Caco-2 (cell line): ENCODE results near the gene TACR1. TPM values are rescaled to one million over a fixed set of nuclear protein-coding genes. Genes with fewer than 3 reads are reported as not detected.
A peak's percentile ranks its signal among the peaks of the same experiment; 100 is the strongest.

Source experiments
- BruUV-seq: library from RNA; stranded (reverse); fragments of 400-500 nt; replicated peaks from 2 replicates; lab custom pipeline; 2021; lab: Mats Ljungman, UMichigan
- CTCF ChIA-PET: fragments of 300-600 bp; sonication (Branson Sonifier 250); formaldehyde crosslinking; loops from one replicate; lab custom pipeline; 2022; ENCODE audit warnings: antibody characterized with exemption; lab: Charles Lee
- POLR2A ChIA-PET: fragments of 300-600 bp; sonication (Branson Sonifier 250); formaldehyde crosslinking; loops from one replicate; lab custom pipeline; 2022; ENCODE audit warnings: antibody characterized with exemption; lab: Charles Lee
- DNase-seq, 2 experiments: peaks; one replicate each; pipeline versions ENCODE4 v3.0.0 to v3.0.0-alpha.2; 2020 to 2022
- H3K27me3 ChIP-seq: replicated peaks from 2 replicates; pipeline ENCODE4 v1.6.0; 2011; ENCODE audit warnings: low read length; ENCODE audit not compliant: control insufficient read depth, insufficient read depth
- H3K36me3 ChIP-seq: 2 replicates; pipeline ENCODE4 v1.5.1; 2011; ENCODE audit warnings: low read length; ENCODE audit not compliant: control insufficient read depth, insufficient read depth
- H3K4me1 ChIP-seq: fragments of 250-450 bp; sonication (Bioruptor Pico); 2 replicates; pipeline ENCODE4 v1.5.1; 2020; ENCODE audit warnings: mild to moderate bottlenecking
- H3K4me3 ChIP-seq: 2 replicates; pipeline ENCODE4 v1.5.1; 2011; ENCODE audit warnings: low read depth, mild to moderate bottlenecking, control low read depth, low read length
- H3K9me3 ChIP-seq: fragments of 250-450 bp; sonication (Bioruptor Pico); 2 replicates; pipeline ENCODE4 v1.5.1; 2020; ENCODE audit warnings: mild to moderate bottlenecking, moderate library complexity
- H3K27ac Mint-ChIP-seq: one replicate; pipeline ENCODE4 v1.8.0; 2022; ENCODE audit warnings: mixed read lengths; ENCODE audit not compliant: unreplicated experiment
- H3K27me3 Mint-ChIP-seq: one replicate; pipeline ENCODE4 v1.8.0; 2022; ENCODE audit warnings: mixed read lengths; ENCODE audit not compliant: insufficient read depth, unreplicated experiment
- H3K36me3 Mint-ChIP-seq: one replicate; pipeline ENCODE4 v1.8.0; 2022; ENCODE audit warnings: mild to moderate bottlenecking, mixed read lengths; ENCODE audit not compliant: insufficient read depth, unreplicated experiment
- H3K4me1 Mint-ChIP-seq: one replicate; pipeline ENCODE4 v1.8.0; 2022; ENCODE audit warnings: low read depth, mixed read lengths; ENCODE audit not compliant: unreplicated experiment
- H3K4me3 Mint-ChIP-seq: one replicate; pipeline ENCODE4 v1.8.0; 2022; ENCODE audit warnings: mild to moderate bottlenecking, moderate library complexity, mixed read lengths; ENCODE audit not compliant: unreplicated experiment
- H3K9me3 Mint-ChIP-seq: one replicate; pipeline ENCODE4 v1.8.0; 2022; ENCODE audit warnings: mixed read lengths; ENCODE audit not compliant: unreplicated experiment
- intact Hi-C: fragments of 100-400 bp; cut with micrococcal nuclease; formaldehyde crosslinking; loops from one replicate; pipeline ENCODE4 v1.10.0; 2022; ENCODE audit not compliant: unreplicated experiment
- microRNA-seq: library from miRNA; unstranded; fragments of <30 nt; microRNA quantifications from one replicate; pipeline ENCODE4 v1.2.0, GENCODE V29; 2022
- total RNA-seq: library from RNA; stranded (reverse); gene quantifications from 2 replicates; pipeline ENCODE4 v1.2.3, GENCODE V29; 2022
- TF ChIP-seq, protein P1 (sequence below), 2 experiments: fragments of 200-600 bp in 1 of 2; IDR thresholded peaks; 1 replicate in 1 of 2; 2 replicates in 1 of 2; pipeline versions ENCODE4 v1.5.1 to v1.8.0; 2011 to 2022; ENCODE audit warnings: antibody characterized with exemption in 1 of 2, control low read depth in 1 of 2, inconsistent platforms in 1 of 2, low read depth in 1 of 2, low read length in 1 of 2, mild to moderate bottlenecking in 1 of 2, moderate library complexity in 1 of 2; ENCODE audit not compliant: insufficient read depth in 1 of 2, severe bottlenecking in 1 of 2, unreplicated experiment in 1 of 2

TACR1 gene
- total RNA-seq, 1 experiment from 2014 or later: 0.07 TPM

DNA sequence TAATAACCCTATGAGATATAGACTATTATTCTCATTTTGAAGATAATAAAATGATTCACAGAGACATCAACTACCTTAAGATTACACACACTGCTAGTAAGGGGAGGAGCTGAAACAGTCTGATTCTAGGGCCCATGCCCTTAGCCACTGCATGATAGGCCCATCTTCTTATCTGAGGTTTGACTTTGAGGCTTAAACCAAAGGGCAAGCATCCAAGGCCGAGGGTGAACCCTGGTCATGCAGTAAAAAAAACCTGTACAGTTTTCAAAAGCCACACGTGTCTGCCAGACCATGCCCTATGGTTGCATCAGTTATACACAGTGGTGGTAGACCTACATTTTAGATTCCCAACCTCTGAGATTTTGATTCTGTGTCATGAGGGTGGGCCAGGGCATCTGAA is 196.0 kb downstream of the TACR1 start:
- Mint-ChIP-seq H3K9me3 (no peaks in the 10 kb centered on the region), H3K4me1 (no peaks in the 10 kb centered on the region), H3K36me3 (peaks cover 5% of the 10 kb centered on the region), H3K27me3 (no peaks in the 10 kb centered on the region), H3K4me3 (no peak overlapping the region), H3K27ac (no peak overlapping the region)
- POLR2A ChIA-PET: no interaction called here
- peak in 1 of 2 experiments; percentile 15 for DNase-seq
- CTCF ChIA-PET: interaction anchor here (1.2 kb wide), 1 partner anchor 312 kb away, joined by 4 read pairs; no protein-coding TSS in a partner anchor
- Histone ChIP-seq H3K36me3 (peaks cover 3% of the 10 kb centered on the region), H3K9me3 (no peaks in the 10 kb centered on the region), H3K4me3 (no peak overlapping the region), H3K4me1 (peaks cover 22% of the 10 kb centered on the region), H3K27me3 (no peaks in the 10 kb centered on the region)
- TF ChIP-seq, protein P1, sequence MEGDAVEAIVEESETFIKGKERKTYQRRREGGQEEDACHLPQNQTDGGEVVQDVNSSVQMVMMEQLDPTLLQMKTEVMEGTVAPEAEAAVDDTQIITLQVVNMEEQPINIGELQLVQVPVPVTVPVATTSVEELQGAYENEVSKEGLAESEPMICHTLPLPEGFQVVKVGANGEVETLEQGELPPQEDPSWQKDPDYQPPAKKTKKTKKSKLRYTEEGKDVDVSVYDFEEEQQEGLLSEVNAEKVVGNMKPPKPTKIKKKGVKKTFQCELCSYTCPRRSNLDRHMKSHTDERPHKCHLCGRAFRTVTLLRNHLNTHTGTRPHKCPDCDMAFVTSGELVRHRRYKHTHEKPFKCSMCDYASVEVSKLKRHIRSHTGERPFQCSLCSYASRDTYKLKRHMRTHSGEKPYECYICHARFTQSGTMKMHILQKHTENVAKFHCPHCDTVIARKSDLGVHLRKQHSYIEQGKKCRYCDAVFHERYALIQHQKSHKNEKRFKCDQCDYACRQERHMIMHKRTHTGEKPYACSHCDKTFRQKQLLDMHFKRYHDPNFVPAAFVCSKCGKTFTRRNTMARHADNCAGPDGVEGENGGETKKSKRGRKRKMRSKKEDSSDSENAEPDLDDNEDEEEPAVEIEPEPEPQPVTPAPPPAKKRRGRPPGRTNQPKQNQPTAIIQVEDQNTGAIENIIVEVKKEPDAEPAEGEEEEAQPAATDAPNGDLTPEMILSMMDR (IDR thresholded peaks at IDR 0.05; ENCODE audit: insufficient read depth in 1 of 2, low read depth in 1 of 2, low read length in 1 of 2, severe bottlenecking in 1 of 2, unreplicated experiment in 1 of 2): no peak
- intact Hi-C loops: loop anchor here (2.0 kb wide), 1 partner anchor 18 kb away; no protein-coding TSS in a partner anchor
- BruUV-seq: no TSS peak

DNA sequence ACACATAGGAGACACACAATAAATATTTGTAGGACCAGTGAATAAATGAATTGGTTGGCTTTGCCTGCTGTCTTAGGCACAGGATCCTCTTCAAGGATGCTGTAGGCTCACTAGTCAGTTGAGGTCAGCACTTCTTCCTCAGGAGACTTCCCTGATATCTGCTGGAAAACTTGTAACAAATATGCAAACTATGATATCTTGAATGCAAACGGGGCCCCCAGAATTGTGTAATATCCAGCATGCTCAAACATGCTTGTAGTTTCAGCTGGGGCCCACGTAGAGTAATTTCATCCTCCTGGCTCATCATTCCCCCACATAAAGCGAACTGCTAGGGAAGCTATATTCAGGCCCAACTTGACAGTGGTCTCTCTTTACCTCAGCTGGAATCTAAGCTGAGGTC is 197.3 kb downstream of the TACR1 start:
- no peak overlapping the region for H3K27ac Mint-ChIP-seq
- TF ChIP-seq, protein P1 (IDR thresholded peaks at IDR 0.05; ENCODE audit: insufficient read depth in 1 of 2, low read depth in 1 of 2, low read length in 1 of 2, severe bottlenecking in 1 of 2, unreplicated experiment in 1 of 2): no peak
- peak; percentile 70 to 74 for DNase-seq
- H3K4me3 Mint-ChIP-seq: no peak overlapping the region
- no peaks in the 10 kb centered on the region for H3K27me3 ChIP-seq
- intact Hi-C loops: loop anchor here (2.0 kb wide), 1 partner anchor 19 kb away; no protein-coding TSS in a partner anchor
- no TSS peak for BruUV-seq
- no peaks in the 10 kb centered on the region for H3K9me3 ChIP-seq
- peaks cover 3% of the 10 kb centered on the region for H3K36me3 ChIP-seq
- POLR2A ChIA-PET: interaction anchor here (0.6 kb wide), 1 partner anchor 179 kb away, joined by 3 read pairs; no protein-coding TSS in a partner anchor
- no peak overlapping the region for H3K4me3 ChIP-seq
- H3K36me3 Mint-ChIP-seq: peaks cover 6% of the 10 kb centered on the region
- no peaks in the 10 kb centered on the region for H3K9me3 Mint-ChIP-seq
- H3K4me1 ChIP-seq: peaks cover 22% of the 10 kb centered on the region
- H3K27me3 Mint-ChIP-seq: no peaks in the 10 kb centered on the region
- no peaks in the 10 kb centered on the region for H3K4me1 Mint-ChIP-seq
- CTCF ChIA-PET: interaction anchor here (1.2 kb wide), 1 partner anchor 311 kb away, joined by 4 read pairs; no protein-coding TSS in a partner anchor

DNA sequence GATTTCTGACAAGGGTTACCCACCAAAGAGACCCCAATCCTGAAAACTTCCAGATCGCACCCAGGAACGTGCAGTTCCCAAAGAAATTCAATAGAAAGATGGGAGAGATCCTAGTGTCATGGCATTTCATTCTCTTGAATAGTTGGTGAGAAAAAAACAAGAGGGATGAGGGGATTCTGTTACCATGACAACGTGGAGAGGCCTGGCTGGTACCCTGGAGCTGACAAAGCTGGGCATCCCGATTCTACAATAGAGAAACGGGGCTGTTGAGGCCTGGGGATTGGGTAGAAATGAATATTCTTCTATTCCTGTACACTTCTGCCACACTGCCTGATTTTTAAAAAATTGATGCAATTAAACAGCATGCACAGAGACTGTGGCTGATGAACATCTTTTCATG is 199.9 kb downstream of the TACR1 start:
- Mint-ChIP-seq H3K36me3 (peaks cover 6% of the 10 kb centered on the region), H3K4me3 (no peak overlapping the region), H3K27ac (no peak overlapping the region), H3K4me1 (no peaks in the 10 kb centered on the region), H3K27me3 (no peaks in the 10 kb centered on the region), H3K9me3 (no peaks in the 10 kb centered on the region)
- Histone ChIP-seq H3K27me3 (no peaks in the 10 kb centered on the region), H3K9me3 (no peaks in the 10 kb centered on the region), H3K4me3 (no peak overlapping the region), H3K4me1 (peaks cover 22% of the 10 kb centered on the region), H3K36me3 (peaks cover 1% of the 10 kb centered on the region; the same call in 1 of the 2 replicates)
- POLR2A ChIA-PET: no interaction called here
- intact Hi-C loops: no loop called here
- BruUV-seq: no TSS peak
- DNase-seq: no peak
- TF ChIP-seq, protein P1 (IDR thresholded peaks at IDR 0.05; ENCODE audit: insufficient read depth in 1 of 2, low read depth in 1 of 2, low read length in 1 of 2, severe bottlenecking in 1 of 2, unreplicated experiment in 1 of 2): no peak
- CTCF ChIA-PET: interaction anchor here (0.7 kb wide), 1 partner anchor 123 kb away, joined by 3 read pairs; no protein-coding TSS in a partner anchor

Small RNAs within 50 kb of the gene (microRNA-seq; reads per million reads assigned to microRNA genes)
- 3.0 reads per million, percentile 19 among the genes with 10 or more reads in this experiment for gene MIR5000

Other genes with a start within 250 kb of the TACR1 start
- gene POLE4, start 240.9 kb downstream of the TACR1 start, total RNA-seq: 101 and 117 TPM in 2 replicates